GM19468 (cell line): ENCODE data around the gene ITFG2.
A peak's percentile ranks its signal among the peaks of the same experiment; 100 is the strongest.
"Not testable (repeated sequence)": the region's sequence is repeated elsewhere in the genome, so short reads cannot be mapped to it uniquely, and the experiment has no call there.

Source experiments
- ATAC-seq: cut with Tn5 transposase; IDR thresholded peaks from one replicate; pipeline ENCODE4 v1.9.1; 2021; ENCODE audit warnings: mild to moderate bottlenecking, moderate library complexity, moderate number of reproducible peaks; ENCODE audit not compliant: unreplicated experiment; ENCODE audit errors: extremely low read depth

ITFG2 gene

DNA sequence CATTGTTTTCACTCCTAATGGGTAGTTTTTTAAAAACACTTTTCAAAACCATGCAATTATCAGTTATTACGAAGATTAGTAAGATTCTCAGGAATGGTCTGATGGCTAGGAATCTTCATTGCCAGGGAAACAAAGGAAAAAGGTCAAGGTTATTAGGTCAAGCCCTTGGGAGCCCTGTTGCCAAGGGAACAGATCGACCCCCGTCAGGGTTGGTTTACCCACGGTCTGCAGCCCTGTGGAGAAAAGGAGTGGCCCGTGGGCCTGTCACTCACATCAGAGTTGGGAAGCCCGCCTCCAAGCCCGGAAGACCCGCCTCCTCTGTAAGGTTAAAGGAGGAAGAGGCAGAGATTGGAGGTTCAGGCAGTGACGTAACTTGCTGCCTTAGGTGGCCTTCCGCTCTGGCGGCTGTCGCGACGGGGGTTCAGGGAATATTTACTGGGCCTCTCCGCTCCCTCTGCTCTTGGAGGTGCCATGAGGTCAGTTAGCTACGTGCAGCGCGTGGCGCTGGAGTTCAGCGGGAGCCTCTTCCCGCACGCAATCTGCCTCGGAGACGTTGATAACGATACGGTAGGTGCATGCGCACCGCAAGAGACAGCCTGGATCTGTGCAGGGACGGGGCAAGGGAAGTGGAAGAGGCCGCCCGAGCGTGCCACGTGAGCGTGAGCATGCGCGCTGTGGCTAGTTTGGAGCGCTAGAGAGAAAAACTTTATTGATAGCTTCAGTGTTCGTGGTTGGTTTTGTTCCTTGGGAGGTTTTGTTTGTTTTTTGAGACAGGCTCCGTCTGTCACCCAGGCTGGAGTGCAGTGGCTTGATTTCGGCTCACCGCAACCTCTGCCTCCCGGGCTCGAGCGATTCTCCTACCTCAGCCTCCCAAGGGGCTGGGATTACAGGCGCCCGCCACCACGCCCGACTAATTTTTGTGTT is at the start of gene ITFG2:
TSS of gene ITFG2 (plus strand) at position 379 of the 924 bp plus-strand sequence. CDS start at position 472, 93 bp downstream.
- peak; percentile 85 for ATAC-seq

DNA sequence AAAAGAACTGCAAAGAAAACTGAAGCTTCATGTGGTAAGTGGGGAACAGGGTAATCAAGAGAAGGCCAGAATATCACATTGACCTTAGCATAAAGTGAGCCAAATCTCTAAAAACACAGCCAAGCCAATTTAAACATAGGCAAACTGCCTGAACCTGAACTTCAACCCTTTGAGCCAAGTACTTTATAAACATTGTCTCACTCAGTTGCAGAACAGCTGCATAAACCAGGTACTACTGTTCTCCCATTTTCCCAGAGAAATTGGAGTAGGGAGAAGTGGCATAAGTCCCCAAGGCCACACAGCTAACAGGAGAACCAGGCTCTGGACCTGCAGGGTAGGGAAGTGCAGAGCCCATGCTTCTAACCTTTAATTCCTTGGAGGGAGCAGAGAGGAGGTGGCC is 48.1 kb upstream of the ITFG2 start:
- no peak for ATAC-seq

DNA sequence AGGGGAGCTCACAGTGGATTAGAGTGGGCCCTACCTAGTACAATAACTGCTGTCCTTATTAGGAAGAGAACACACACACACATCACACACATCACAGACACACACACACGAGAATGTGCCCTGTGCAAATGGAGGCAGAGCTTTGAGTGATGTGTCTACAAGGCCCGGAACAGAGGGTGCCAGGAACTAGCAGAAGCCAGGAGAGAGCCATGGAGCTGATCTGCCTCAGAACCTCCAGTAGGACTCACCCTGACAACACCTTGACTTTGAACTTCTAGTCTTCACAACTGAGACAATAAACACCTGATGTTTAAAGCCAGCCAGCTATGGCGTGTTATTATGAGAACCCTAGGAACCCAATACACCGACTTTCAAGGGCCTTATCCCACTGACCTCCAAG is 47.4 kb upstream of the ITFG2 start:
- ATAC-seq, result no peak

DNA sequence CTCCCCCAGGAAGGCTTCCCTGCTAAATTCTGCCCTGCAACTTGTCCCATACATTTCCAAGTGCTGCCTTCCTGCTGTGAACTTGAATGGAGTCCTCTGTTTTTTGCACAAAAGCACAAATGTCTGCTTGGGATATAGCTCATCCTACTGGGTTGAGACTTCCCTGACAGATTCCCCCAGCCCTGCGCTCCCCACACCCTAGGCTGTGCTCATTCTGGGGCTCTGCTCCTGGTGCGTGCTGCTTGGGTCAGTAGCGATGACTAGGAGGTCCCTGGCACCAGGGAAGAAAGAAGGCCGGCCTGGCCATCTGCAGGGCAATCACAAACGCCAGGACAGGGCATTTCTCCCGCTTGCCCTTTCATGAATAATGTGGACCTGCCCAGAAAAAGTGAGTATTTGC is 46.9 kb upstream of the ITFG2 start:
- no peak for ATAC-seq

DNA sequence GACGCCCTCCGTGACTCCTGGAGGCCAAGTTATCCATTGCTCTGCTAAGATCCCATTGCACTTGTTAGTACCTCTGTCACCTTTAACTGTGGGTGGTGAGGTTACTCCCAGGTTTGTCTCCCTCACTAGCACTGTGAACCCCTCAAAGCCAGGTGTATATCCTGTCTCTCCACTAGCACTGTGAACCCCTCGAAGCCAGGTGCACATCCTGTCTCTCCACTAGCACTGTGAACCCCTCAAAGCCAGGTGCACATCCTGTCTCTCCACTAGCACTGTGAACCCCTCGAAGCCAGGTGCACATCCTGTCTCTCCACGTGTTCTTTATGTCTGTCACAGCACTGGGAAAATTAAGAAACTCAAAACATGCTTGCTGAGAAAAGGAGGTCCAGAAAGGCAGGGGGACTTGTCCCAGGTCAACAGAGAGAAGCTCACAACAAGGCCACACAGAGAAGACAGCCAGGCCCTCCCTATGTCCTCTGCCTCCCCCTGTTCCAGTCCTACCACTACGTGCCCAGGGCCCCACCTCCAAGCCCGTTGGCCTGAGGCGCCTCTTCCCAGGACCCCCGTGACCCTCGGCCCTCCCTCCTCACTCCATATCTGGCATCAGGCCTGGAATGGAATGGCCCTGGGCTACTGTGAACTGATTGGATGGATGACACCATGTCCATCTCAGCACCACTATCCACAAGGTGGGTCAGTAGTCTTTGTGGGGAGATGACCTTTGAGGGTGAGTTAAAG is 44.1 kb upstream of the ITFG2 start:
- no peak for ATAC-seq

DNA sequence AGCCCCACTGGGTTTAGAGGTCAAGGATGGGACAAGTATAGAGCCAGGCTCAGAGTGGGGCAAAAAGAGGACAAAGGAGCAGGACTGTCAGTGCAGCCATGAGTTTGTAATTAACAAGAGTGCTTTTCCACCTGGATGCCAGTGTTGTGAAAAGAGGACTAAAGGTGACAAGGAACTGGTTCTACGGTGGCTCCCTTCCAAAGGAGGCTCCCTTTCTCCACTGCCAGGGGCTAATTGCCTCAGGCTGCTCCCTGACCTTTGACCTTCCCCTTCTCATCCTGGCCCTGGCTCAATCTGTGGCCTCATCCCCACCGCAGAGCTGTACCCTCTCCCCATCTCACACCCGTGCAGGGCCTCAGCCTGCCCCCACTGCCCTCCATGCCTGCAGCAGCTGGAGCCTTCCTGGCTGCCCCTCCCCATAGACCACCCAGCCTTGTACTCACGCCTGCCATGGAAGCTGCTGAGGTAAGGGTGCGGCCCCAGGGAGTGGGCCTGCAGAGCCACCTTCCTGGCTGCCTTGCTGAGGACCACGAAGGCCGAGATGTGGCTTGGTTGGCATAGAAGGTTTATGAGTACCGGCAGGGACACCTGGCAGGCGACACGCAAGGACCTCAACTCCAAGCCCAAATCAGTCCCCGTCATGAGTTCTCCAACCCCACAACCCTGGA is 42.5 kb upstream of the ITFG2 start:
- no peak for ATAC-seq

DNA sequence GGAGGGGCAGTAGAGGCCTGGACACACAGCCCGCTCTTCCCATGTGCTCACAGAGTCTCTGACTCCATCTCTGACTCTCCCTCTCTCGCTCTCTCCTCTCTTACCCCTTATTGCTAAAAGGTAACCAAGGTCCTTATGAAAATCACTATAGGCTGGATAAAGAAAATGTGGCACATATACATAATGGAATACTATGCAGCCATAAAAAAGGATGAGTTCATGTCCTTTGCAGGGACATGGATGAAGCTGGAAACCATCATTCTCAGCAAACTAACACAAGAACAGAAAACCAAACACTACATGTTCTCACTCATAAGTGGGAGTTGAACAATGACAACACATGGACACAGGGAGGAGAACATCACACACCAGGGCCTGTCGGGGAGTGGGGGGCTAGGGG is 41.9 kb upstream of the ITFG2 start:
- not testable (repeated sequence) for ATAC-seq

DNA sequence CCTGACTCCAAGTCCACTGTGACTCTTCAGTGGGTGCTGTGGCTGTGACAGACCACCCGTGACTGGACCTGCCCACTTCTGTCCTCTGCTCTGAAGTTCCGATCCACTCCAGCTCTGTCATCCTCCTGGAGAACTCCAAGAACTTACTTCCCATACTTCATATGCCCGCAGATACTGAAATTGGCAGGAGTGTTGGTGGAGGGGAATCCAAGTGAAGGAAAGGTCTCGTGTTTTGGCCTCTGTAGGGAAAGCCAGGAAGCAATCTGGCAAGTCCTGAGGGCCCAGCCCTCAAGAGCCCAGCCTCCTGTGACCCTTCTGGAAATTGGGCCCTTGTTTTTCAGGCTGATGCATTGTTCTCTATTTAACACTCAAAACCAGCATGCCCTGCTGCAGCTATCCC is 40.1 kb upstream of the ITFG2 start:
- no peak for ATAC-seq

DNA sequence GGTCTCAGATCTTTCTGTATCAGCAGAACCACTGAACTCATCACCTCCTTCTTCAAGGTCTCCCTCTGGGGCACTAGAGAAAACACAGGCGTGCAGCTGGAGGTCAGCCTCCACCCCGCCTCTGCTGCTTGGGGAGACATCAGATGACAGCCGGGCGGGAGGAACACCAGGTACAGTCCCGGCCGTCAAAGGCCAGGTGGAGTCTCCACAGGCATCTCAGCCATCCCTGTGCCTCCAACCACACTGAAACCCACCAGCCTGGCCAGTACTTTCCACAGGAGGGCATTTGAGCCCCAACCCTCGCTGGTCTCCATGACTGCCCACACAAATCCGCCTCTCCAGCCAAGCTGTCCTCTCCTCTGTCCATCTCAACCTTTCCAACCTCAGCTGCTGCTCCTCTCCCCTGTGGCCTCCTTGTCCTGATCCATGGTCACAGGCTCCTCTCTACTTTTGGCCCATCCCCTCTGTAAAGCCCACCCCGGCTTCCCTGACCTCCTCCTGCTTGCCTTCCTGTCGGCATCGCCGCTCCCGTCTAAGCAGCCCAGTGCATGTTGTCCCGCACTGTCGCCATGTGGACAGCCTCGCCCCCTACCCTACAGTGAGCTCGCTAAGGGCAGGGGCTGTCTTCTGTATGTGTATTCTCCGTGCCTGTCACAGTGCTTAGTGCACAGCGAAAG is 39.1 kb upstream of the ITFG2 start:
- ATAC-seq, result no peak

DNA sequence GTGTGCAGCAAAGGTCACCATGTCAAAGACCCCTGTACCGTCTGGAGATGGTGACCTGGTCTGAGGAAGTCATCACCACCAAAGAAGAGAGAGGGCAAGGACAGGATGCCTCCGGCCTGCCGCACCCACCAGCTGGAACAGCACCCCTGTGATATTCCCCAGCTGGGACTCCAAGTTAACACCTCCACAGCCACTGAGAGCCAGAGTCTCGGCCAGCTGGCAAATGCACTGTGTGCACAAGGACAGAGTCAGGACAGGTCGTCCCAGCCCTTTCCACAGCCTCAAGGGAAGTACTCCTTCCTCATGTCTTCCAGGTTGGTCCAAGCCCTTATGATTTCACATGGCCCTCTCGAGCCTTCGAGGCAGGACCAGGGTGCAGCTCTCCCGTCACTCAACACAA is 37.0 kb upstream of the ITFG2 start:
- ATAC-seq, result no peak

DNA sequence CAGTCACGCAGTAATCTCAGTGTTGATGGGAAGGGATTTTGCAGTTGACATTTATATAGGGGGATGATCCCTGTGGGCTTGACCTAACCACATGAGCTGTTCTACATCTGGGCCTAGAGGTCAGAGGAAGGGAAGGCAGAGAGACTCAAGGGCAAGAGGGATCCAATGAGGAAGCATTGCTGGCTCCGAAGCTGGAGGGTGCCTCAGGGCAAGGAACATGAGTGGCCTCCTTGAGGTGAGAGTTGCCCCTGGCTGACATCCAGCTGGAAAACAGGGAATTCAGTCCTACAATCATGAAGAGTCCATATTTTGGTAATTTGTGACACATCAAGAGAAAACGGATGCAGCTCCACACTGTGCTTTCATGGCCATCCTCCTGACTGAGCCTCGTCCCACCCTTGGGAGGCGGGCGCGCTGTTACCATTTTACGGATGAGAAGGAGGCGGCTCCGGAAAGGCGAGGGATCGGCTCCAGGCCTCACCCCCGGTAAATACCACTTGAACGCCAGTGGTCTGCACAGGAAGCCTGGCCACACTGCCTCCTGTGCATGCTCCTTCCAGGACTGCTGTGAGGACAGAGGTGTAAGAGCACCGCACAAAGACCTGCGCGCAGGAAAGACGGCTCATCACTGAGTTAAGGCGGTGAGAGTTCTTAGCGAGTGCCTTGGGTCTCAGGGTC is 36.2 kb upstream of the ITFG2 start:
- no peak for ATAC-seq

DNA sequence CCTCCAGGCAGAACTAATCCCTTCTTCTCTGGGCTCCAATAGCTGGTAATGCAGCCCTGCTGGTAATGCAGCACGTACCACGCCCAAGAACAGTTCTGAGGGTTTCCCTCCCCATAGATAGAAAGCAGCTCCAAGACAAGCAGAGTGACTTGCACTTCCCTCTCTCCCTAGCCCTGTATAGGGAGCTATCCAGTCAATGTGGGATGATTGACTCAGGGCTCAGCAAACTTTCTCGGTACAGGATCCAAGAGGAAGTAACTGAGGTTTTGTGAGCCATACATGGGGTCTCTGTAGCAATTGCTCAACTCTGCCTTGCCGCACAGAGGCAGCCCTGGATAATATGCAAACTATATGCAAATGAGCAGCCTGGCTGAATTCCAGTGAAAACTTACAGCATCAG is 33.2 kb upstream of the ITFG2 start:
- no peak for ATAC-seq

DNA sequence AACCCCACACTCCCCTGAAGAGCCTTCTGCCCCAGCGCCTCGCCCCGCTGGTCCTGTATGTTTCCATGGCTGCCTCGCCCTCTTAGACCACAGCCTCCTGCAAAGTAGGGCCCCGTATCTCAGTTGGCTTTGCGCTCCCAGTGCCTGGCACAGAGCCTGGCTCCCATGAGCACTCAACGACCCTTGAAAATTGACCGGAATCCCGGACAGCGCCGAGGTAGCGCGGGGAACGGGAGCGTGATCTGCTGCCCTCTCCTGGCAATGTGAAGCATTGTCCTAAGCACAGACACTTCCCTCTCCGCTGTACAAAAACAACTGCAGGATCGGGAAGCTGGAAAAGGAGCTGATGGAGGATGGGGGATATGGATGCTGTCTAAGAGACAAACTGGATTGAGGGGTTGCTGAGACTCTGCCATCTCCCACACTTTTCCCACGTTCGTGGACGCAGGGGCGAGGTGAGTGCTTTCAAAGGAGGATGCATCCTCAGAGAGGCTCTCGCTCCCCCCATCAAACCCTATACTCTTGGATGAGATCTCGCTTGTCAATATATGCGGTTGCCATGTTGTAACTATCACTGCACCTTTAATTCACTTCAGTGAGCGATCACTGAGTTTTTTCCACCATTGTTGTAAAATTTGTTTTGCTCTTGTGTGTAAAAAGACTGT is 28.4 kb upstream of the ITFG2 start:
- ATAC-seq, result no peak

DNA sequence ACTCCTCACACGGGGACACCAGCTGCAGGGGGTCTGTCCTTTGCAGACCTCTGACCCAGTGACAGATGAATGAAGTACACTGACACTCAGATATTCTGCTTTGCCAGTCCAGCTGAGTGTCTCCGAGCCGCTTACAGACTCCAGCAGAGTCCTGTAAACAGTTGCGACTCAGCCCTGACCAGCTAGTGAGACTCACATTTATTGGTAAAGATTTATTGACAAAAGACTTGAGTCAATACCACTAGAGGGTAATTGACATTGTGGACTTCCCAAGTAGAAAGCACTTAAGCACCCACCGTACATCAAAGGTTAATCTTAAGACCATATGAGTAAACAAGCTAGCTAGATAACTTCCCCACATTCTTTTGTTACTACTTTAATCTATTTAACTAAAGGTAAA is 27.5 kb upstream of the ITFG2 start:
- ATAC-seq, result no peak

DNA sequence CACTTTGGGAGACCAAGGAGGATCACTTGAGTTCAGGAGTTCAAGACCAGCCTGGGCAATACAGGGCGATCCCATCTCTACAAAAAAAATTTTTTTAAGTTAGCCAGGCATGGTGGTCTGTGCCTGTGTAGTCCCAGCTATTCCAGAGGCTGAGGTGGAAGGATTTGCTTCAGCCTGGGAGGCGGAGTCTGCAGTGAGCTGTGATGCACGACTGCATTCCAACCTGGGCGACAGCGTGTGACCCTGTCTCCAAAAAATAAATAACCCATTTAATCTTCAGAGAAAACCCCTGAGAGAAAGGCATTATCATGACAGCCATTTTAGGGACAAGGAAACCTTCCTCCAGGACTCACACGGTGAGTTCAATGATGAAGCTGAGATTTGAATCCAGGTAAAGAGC is 21.4 kb upstream of the ITFG2 start:
- no peak for ATAC-seq

DNA sequence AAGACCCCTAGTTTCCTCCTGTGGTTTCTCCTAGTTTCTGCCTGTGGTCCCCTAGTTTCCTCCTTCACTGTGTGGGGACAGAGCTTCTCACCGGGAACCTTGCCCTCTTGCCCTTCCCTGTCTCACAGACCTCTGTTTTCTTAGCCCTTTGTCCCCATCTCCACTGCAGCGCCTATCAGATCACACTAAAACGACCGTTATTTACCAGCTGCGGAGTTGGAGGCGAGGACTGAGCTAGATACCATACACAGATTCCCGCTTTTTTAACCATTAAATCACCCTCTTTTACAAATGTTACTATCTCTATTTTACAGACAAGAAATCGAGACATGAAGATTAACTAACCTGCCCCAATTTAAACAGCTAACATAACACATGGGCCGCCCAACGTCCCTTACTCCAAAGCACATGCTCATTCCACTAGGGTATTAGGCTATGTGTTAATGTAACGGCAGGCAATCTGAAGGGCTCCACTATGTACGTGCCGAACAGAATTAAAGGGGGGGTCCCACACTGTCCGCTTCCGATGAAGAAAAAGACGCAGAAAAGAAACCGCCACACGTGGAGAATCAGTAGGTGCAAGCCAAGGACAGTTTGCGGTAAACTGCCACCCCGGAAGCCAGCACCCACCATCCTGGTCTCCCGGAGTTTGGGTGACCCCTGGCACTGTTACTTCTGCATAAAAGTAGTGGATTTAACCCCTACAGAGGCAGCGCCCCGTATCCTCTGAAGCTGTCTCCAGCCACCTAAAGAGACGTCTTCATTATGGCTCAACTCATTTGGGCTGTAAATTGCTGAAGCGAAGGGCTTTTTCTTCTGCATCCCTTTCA is 19.6 kb upstream of the ITFG2 start:
- ATAC-seq, result no peak

DNA sequence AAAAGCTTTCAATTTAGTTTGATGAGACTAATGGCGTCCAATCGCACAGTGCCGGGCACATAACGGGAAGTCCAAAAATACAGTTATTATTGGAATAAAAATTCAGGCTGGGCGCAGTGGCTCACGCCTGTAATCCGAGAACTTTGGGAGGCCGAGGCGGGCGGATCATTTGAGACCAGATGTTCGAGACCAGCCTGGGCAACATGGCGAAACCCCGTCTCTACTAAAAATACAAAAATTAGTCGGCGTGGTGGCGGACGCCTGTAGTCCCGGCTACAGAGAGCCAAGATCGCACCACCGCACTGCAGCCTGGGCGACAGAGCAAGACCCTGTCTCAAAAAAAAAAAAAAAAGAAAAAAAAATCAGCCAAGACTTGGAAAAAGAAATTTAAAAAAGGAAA is 18.9 kb upstream of the ITFG2 start:
- ATAC-seq, result no peak

DNA sequence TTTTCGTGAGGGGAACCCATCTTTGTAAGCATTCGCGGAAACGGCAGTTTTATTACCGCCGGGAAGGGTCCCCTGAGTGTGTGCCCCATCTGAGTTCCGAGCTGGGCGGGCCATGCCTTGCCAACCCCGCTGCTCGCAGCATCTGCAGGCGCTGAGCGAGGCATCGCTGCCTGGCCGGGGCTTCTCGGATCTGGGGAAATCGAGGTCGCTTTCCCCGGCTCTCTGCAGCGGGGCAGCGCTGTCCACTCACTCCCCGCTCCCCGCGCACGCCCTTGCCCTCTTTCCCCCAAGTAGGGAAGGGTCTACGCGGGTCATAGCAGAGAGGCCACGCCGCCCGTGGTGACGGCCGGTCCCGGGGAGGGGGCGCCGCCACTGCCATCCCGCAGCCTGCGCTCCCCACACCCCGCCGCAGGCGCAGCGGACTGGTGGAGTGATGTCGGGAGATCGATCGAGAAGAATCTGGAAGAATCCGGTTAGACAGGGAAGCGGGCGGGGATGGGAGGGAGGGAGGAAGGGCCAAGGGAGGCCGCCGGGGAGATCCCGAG is 18.2 kb upstream of the ITFG2 start:
- ATAC-seq, result no peak
